ENCODE data around the gene SLC39A11.

The SLC39A11 gene

GRCh38 chr17:73139296-73139695 is 46.8 kb upstream of the SLC39A11 start:
- Histone ChIP-seq H3K9me3 (replicated peaks; ENCODE audit: insufficient read depth, low read length) (no peaks in the 10 kb centered on the region), H3K4me3 (ENCODE audit: low read length) (no peak overlapping the region), H2AFZ (ENCODE audit: low read length) (no peak overlapping the region), H3F3A (ENCODE audit: insufficient read depth, low read length) (no peaks in the 10 kb centered on the region), H3K36me3 (replicated peaks; ENCODE audit: insufficient read depth, low read length) (no peaks in the 10 kb centered on the region), H3K79me2 (ENCODE audit: low read length) (no peaks in the 10 kb centered on the region), H3K4me2 (ENCODE audit: low read depth, low read length) (no peak overlapping the region), H3K9ac (ENCODE audit: low read length) (no peak overlapping the region), H3K27ac (ENCODE audit: low read length) (no peak overlapping the region), H3K4me1 (ENCODE audit: low read length) (no peaks in the 10 kb centered on the region), H4K20me1 (ENCODE audit: insufficient read depth, low read length) (no peaks in the 10 kb centered on the region), H3K9me2 (replicated peaks; ENCODE audit: insufficient read depth, low read length) (no peaks in the 10 kb centered on the region), H3K27me3 (replicated peaks; ENCODE audit: insufficient read depth, low read length) (no peaks in the 10 kb centered on the region)
- TF ChIP-seq, protein P1, sequence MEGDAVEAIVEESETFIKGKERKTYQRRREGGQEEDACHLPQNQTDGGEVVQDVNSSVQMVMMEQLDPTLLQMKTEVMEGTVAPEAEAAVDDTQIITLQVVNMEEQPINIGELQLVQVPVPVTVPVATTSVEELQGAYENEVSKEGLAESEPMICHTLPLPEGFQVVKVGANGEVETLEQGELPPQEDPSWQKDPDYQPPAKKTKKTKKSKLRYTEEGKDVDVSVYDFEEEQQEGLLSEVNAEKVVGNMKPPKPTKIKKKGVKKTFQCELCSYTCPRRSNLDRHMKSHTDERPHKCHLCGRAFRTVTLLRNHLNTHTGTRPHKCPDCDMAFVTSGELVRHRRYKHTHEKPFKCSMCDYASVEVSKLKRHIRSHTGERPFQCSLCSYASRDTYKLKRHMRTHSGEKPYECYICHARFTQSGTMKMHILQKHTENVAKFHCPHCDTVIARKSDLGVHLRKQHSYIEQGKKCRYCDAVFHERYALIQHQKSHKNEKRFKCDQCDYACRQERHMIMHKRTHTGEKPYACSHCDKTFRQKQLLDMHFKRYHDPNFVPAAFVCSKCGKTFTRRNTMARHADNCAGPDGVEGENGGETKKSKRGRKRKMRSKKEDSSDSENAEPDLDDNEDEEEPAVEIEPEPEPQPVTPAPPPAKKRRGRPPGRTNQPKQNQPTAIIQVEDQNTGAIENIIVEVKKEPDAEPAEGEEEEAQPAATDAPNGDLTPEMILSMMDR (IDR thresholded peaks at IDR 0.05; ENCODE audit: low read length) = no peak
- TF ChIP-seq EZH2phosphoT487 (IDR thresholded peaks at IDR 0.05; ENCODE audit: low read length) (no peak), EZH2 (optimal IDR thresholded peaks at IDR 0.05; ENCODE audit: low read depth, low read length) (no peak)
- DNase-seq = no peak

GRCh38 chr17:73138541-73139138 is 46.2 kb upstream of the SLC39A11 start:
- H4K20me1 ChIP-seq (ENCODE audit: insufficient read depth, low read length) = no peaks in the 10 kb centered on the region
- H3K9me3 ChIP-seq (replicated peaks; ENCODE audit: insufficient read depth, low read length) = no peaks in the 10 kb centered on the region
- no peaks in the 10 kb centered on the region for H3K36me3 ChIP-seq (replicated peaks; ENCODE audit: insufficient read depth, low read length)
- TF ChIP-seq, protein P1 (IDR thresholded peaks at IDR 0.05; ENCODE audit: low read length) = no peak
- TF ChIP-seq EZH2 (optimal IDR thresholded peaks at IDR 0.05; ENCODE audit: low read depth, low read length) (no peak), EZH2phosphoT487 (IDR thresholded peaks at IDR 0.05; ENCODE audit: low read length) (no peak)
- H3K4me3 ChIP-seq (ENCODE audit: low read length) = no peak overlapping the region
- no peaks in the 10 kb centered on the region for H3F3A ChIP-seq (ENCODE audit: insufficient read depth, low read length)
- no peak overlapping the region for H3K9ac ChIP-seq (ENCODE audit: low read length)
- H3K27me3 ChIP-seq (replicated peaks; ENCODE audit: insufficient read depth, low read length) = no peaks in the 10 kb centered on the region
- no peak overlapping the region for H3K27ac ChIP-seq (ENCODE audit: low read length)
- no peaks in the 10 kb centered on the region for H3K4me1 ChIP-seq (ENCODE audit: low read length)
- no peaks in the 10 kb centered on the region for H3K79me2 ChIP-seq (ENCODE audit: low read length)
- no peak overlapping the region for H2AFZ ChIP-seq (ENCODE audit: low read length)
- no peaks in the 10 kb centered on the region for H3K9me2 ChIP-seq (replicated peaks; ENCODE audit: insufficient read depth, low read length)
- no peak overlapping the region for H3K4me2 ChIP-seq (ENCODE audit: low read depth, low read length)
- DNase-seq = no peak

- H3K4me3 ChIP-seq (ENCODE audit: low read length) = no peak overlapping the region
- no peaks in the 10 kb centered on the region for H3F3A ChIP-seq (ENCODE audit: insufficient read depth, low read length)
- no peak overlapping the region for H3K27ac ChIP-seq (ENCODE audit: low read length)
- no peaks in the 10 kb centered on the region for H3K79me2 ChIP-seq (ENCODE audit: low read length)
- H3K4me2 ChIP-seq (ENCODE audit: low read depth, low read length) = no peak overlapping the region
- no peaks in the 10 kb centered on the region for H4K20me1 ChIP-seq (ENCODE audit: insufficient read depth, low read length)
- TF ChIP-seq, protein P1 (IDR thresholded peaks at IDR 0.05; ENCODE audit: low read length) = no peak
- TF ChIP-seq EZH2 (optimal IDR thresholded peaks at IDR 0.05; ENCODE audit: low read depth, low read length) = no peak
- TF ChIP-seq EZH2phosphoT487 (IDR thresholded peaks at IDR 0.05; ENCODE audit: low read length) = no peak
- H2AFZ ChIP-seq (ENCODE audit: low read length) = no peak overlapping the region
- H3K9ac ChIP-seq (ENCODE audit: low read length) = no peak overlapping the region
- DNase-seq = no peak
- H3K27me3 ChIP-seq (replicated peaks; ENCODE audit: insufficient read depth, low read length) = no peaks in the 10 kb centered on the region
- H3K9me2 ChIP-seq (replicated peaks; ENCODE audit: insufficient read depth, low read length) = no peaks in the 10 kb centered on the region
- no peaks in the 10 kb centered on the region for H3K4me1 ChIP-seq (ENCODE audit: low read length)
- no peaks in the 10 kb centered on the region for H3K36me3 ChIP-seq (replicated peaks; ENCODE audit: insufficient read depth, low read length)
- no peaks in the 10 kb centered on the region for H3K9me3 ChIP-seq (replicated peaks; ENCODE audit: insufficient read depth, low read length)
Observed at GRCh38 chr17:73137376-73137775, 44.9 kb upstream of the SLC39A11 start.

Measured in MM.1S (cell line).